Activated CD4-positive, alpha-beta T cell treated with anti-CD3 and anti-CD28 coated beads, Interleukin-2, amount 50 U/mL, for 24 hours (primary cell): Measurements from ENCODE around the gene ADAMTSL2.

Experiments used
- DNase-seq, 2 donors: peaks; one replicate each; pipeline ENCODE4 v3.0.0-alpha.2; 2020; ENCODE audit warnings: low read depth in 1 of 2, low spot score in 1 of 2

Gene ADAMTSL2

GRCh38 chr9:133604214-133604613 lies 69.7 kb downstream of the ADAMTSL2 start:
- no peak for DNase-seq

GRCh38 chr9:133604856-133605255 lies 70.4 kb downstream of the ADAMTSL2 start:
- DNase-seq, result no peak

GRCh38 chr9:133605446-133605845 lies 70.9 kb downstream of the ADAMTSL2 start:
- no peak for DNase-seq

- no peak for DNase-seq
Measured at GRCh38 chr9:133605856-133606707, 71.6 kb downstream of the ADAMTSL2 start.

- DNase-seq, result no peak
Measured at GRCh38 chr9:133606708-133607025, 72.2 kb downstream of the ADAMTSL2 start.

- no peak for DNase-seq
Measured at GRCh38 chr9:133607381-133607780, 72.9 kb downstream of the ADAMTSL2 start.

GRCh38 chr9:133607976-133608375 lies 73.5 kb downstream of the ADAMTSL2 start:
- no peak for DNase-seq

GRCh38 chr9:133608382-133608781 lies 73.9 kb downstream of the ADAMTSL2 start:
- DNase-seq, result no peak

GRCh38 chr9:133608889-133609288 lies 74.4 kb downstream of the ADAMTSL2 start:
- DNase-seq, result no peak

GRCh38 chr9:133609311-133610098 lies 75.0 kb downstream of the ADAMTSL2 start, which contains the start of gene FAM163B:
Gene FAM163B, minus strand, starts transcription at chr9:133609389. Its CDS starts 29,166 bp downstream, at chr9:133580223.
- peak in 1 of 2 donors; percentile 15 for DNase-seq

- DNase-seq, result no peak
Measured at GRCh38 chr9:133610845-133611244, 76.3 kb downstream of the ADAMTSL2 start.

- no peak for DNase-seq
Measured at GRCh38 chr9:133612051-133612450, 77.5 kb downstream of the ADAMTSL2 start.

GRCh38 chr9:133612816-133613215 lies 78.3 kb downstream of the ADAMTSL2 start:
- DNase-seq, result no peak

GRCh38 chr9:133613432-133613831 lies 78.9 kb downstream of the ADAMTSL2 start:
- DNase-seq, result no peak

GRCh38 chr9:133614056-133614455 lies 79.6 kb downstream of the ADAMTSL2 start:
- DNase-seq, result no peak

- DNase-seq, result no peak
Measured at GRCh38 chr9:133614678-133615077, 80.2 kb downstream of the ADAMTSL2 start.

- DNase-seq, result no peak
Measured at GRCh38 chr9:133615186-133615585, 80.7 kb downstream of the ADAMTSL2 start.

GRCh38 chr9:133615606-133616188 lies 81.2 kb downstream of the ADAMTSL2 start:
- no peak for DNase-seq

GRCh38 chr9:133616643-133617405 lies 82.3 kb downstream of the ADAMTSL2 start:
- no peak for DNase-seq

- no peak for DNase-seq
Measured at GRCh38 chr9:133618726-133619125, 84.2 kb downstream of the ADAMTSL2 start.

GRCh38 chr9:133619791-133620190 lies 85.3 kb downstream of the ADAMTSL2 start:
- peak in 1 of 2 donors; percentile 27 for DNase-seq
